Mononuclear cell (primary cell): ENCODE measurements around the gene SLFN5. TPM values are rescaled to one million over a fixed set of nuclear protein-coding genes. Genes with fewer than 3 reads are reported as not detected.

Source experiments
- total RNA-seq: library from RNA; depleted of rRNA; stranded (reverse); fragments of >200 nt; gene quantifications from one replicate; pipeline ENCODE4 v1.2.3, GENCODE V29; 2012

Gene SLFN5
- total RNA-seq, 1 donor: 47.8 TPM

Other genes starting within 250 kb of the SLFN5 start
- 45.0 TPM for gene RFFL, start 179.4 kb upstream of the SLFN5 start, total RNA-seq
- 2.5 TPM for gene RAD51D, start 123.2 kb upstream of the SLFN5 start, total RNA-seq
- not detected for gene FNDC8, start 121.5 kb upstream of the SLFN5 start, total RNA-seq
- 8.3 TPM for gene NLE1, start 100.8 kb upstream of the SLFN5 start, total RNA-seq
- gene UNC45B, start 95.3 kb upstream of the SLFN5 start, total RNA-seq: 0.94 TPM
- gene SLC35G3, start 48.7 kb upstream of the SLFN5 start, total RNA-seq: not detected
- gene SLFN11, start 130.5 kb downstream of the SLFN5 start, total RNA-seq: 20.7 TPM
- 5.9 TPM for gene SLFN12, start 189.4 kb downstream of the SLFN5 start, total RNA-seq
- gene SLFN13, start 205.7 kb downstream of the SLFN5 start, total RNA-seq: 15.1 TPM